Hematopoietic multipotent progenitor cell (in vitro differentiated cells): ENCODE results near the gene GLRA1. TPM values are rescaled to one million over a fixed set of nuclear protein-coding genes. Genes with fewer than 3 reads are reported as not detected.
"Not testable (repeated sequence)": the region's sequence is repeated elsewhere in the genome, so short reads cannot be mapped to it uniquely, and the experiment has no call there.

Source experiments
- DNase-seq, 3 donors: peaks; one replicate each; pipeline ENCODE4 v3.0.0-alpha.2; 2011 to 2015; ENCODE audit warnings: low read depth in 2 of 3, low spot score in 2 of 3
- total RNA-seq: library from RNA; depleted of rRNA; stranded (reverse); fragments of >200 nt; gene quantifications from one replicate; pipeline ENCODE4 v1.2.3, GENCODE V29; 2012

GLRA1 gene
- total RNA-seq, 1 donor: not detected

- no peak for DNase-seq
Measured at GRCh38 chr5:151886546-151887275, 37.9 kb downstream of the GLRA1 start.

DNA sequence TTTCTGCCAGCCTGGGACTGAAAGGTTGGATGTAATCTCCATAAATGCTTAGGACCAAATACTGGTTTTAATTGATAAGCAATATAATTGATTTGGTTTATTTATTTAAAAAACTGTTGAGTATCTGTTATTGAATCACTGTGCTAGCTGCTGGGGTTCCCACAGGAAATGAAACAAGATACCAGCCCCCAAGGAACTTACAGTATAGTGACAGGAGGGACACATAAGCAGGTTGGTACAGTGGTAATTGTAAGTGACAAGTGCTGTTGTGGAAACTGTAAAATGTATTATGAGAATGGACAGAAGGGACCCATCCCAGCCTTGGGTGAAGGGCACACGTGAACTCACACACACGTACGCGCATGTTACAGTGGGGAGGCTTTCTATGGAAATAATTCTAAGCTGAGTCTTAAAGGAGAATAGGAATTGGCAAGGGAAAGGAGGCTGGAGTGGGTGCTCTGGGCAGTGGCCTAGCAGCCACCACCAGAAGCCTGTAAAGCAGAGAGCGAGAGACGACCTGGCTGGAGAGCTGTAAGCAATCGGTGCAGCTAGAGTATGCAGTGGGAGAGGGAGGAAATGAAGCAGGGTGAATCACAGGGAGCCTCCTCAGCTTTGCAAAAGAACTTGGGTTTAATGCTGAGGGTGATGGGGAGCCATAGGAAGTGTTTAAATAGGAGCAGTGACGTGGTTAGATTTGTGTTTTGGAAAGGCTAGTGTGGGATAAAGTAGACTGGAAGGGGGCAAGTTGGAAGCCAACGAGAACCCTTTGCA, 39.3 kb downstream of the GLRA1 start:
- DNase-seq: no peak

DNA sequence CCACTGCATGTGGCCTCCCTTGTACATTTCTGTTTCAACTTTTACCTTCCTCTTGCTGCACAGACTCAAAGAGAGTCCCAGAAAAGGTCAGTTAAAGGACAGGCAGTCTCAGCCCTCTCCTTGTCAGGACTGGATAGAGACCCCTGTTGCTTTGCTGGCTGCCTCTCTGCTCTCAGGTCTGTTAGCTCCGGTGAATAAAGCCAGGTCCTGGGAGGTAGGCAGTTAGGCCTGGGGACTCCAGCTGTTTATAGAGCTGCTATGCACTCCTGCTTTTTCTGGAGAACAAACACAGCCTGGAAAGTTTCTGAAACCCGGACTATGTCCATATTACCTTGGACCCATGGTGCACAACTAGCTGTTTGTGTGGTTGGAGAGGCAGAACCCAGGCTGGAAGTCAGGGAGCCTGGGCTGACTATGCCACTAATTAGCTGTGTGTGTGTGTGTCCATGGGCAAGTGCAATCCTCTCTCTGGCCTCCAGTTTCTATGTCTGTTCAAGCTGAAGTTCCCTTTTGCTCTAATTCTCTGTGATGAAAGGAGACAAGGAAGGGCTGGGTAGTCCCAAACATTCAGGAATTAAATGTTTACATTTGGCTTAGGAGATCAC, 42.9 kb downstream of the GLRA1 start:
- no peak for DNase-seq

GRCh38 chr5:151880324-151880723, 44.3 kb downstream of the GLRA1 start:
- no peak for DNase-seq

- no peak for DNase-seq
Measured at GRCh38 chr5:151873701-151874100, 51.0 kb downstream of the GLRA1 start.

GRCh38 chr5:151872701-151873100, 52.0 kb downstream of the GLRA1 start:
- no peak for DNase-seq

DNA sequence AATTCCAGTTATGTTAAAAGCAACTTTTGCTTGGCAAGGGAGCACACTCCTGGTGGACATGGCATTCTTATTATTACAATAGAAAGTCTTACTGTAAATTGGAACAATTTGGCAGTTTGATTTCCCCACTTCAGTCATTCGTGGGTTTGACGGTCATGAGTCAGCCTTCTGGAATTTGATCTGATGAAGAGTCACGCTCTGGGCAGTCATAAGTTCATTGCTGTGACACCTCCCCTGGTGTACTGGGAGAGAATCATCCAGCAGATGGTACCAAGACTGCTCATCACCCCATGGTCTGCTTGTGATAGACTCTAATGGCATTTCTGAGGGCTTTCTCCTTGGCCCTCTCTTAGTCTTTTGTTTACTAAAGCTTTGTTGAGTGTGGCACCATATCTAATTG, 53.8 kb downstream of the GLRA1 start:
- no peak for DNase-seq

- no peak for DNase-seq
Measured at GRCh38 chr5:151870271-151870670, 54.4 kb downstream of the GLRA1 start.

GRCh38 chr5:151869843-151870242, 54.8 kb downstream of the GLRA1 start:
- DNase-seq: no peak

DNA sequence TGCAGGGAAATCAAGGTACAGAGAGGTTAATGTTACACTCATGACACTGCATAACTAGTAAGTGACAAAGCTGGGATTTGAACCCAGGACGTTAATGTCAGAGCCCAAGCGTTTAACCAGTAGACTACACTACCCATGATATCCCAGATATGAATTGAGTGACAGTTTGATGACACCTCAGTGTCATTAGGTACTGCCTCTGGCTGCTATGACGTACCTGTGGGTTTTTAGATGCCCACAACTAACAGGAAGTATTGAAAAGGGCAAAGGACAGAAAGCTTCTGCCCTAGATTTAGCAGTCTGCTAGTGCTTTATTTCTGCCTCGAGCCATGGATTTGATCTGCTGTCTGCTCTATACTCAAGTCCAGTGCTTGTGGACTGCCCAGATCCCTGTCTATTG, 56.2 kb downstream of the GLRA1 start:
- no peak for DNase-seq

DNA sequence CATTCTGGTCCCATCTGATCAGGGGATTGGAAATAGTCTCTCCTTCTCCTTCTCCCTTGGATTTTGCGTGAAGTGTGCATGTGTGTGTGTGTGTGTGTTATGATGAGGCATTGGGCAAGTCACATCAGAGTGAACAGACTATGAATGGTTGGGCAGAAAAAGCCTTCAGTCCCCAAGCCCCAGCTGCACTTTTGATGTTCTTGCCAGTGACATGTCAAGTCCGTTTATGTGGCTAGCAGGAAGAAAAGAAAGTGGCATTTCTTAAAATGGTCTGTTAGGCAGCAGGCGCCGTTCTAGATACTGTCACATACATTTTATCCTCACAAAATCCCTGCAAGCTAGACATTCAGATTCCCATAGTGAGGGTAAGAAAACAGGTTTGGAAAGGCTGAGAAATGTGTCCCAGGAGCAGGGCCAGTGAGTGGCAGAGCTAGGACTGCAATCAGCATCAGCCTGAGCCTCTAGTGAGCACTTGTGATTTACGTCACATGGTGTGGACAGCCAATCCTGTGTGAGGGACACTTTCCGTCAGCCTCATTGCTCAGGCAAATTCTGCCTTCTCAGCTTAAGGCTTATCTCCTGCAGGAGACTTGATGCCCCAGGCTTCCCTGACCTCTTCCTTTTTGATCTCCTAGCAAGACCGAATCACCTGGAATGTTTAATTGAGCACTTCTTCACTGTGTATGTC, 60.4 kb downstream of the GLRA1 start:
- DNase-seq: no peak

- no peak for DNase-seq
Measured at GRCh38 chr5:151863566-151863965, 61.1 kb downstream of the GLRA1 start.

GRCh38 chr5:151862811-151863472, 61.7 kb downstream of the GLRA1 start:
- no peak for DNase-seq

- not testable (repeated sequence) for DNase-seq
Measured at GRCh38 chr5:151860867-151861266, 63.8 kb downstream of the GLRA1 start.

DNA sequence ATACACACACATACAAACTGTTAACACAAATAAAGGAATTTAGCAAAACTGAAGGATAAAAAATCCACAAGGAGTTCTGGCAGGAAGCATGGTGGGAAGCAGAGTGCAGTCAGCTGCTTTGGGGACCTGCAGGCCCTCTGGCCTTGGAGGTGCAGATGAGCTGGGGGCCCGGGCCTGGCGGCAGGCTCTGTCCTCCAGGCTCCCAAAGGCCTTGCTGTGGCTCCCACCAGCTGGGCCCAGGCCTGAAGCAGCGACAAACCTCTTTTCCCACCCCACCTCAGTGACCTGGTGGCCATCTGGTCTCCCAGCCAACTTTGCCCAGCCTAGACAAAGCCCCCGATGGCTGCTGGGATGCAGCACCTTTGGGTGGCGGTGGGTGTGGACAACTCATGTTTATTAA, 67.8 kb downstream of the GLRA1 start:
- DNase-seq: no peak

GRCh38 chr5:151855701-151856100, 69.0 kb downstream of the GLRA1 start:
- DNase-seq: no peak

DNA sequence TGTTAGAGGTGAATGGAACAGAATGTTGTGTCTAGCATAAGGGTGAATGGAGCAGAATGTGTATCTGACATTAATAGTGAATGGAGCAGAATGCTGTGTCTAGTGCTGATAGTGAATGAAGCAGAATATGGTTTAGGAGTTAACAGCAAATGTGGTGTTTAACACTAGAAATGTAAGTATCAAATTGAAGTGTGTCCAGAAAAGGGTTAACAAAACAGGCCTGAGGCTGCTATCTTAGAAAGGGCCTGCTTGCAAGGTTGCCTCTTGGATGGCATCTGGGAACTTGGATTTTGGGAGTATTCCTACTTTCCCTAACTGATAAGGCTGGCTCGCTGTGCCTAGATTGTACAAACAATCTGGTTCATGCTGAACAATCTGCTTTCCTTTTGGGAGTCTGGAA, 76.8 kb downstream of the GLRA1 start:
- no peak for DNase-seq

DNA sequence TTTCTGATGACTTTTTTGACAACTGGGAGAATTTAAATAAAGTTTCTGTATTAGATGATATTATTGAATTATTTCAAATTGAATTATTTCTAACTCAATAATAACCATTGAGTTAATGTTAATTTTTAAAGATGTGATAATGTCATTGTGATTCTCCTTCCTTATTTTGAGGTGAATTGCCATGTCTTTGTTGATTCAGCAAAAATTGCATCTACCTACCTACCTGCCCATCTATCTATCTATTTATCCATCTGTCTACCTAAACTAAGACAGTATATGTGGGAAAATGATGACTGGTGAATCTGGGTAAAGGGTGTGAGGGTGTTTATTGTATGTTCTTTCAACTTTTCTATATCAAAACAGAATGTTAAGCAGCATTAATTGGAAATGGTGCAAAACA, 77.9 kb downstream of the GLRA1 start:
- no peak for DNase-seq

DNA sequence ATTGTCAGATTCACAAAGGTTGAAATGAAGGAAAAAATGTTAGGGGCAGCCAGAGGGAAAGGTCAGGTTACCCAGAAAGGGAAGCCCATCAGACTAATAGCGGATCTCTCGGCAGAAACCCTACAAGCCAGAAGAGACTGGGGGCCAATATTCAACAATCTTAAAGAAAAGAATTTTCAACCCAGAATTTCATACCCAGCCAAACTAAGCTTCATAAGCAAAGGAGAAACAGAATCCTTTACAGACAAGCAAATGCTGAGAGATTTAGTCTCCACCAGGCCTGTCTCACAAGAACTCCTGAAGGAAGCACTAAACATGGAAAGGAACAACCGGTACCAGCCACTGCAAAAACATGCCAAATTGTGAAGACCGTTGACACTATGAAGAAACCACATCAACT, 91.8 kb downstream of the GLRA1 start:
- DNase-seq: not testable (repeated sequence)

- no peak for DNase-seq
Measured at GRCh38 chr5:151829370-151829769, 95.3 kb downstream of the GLRA1 start.

GRCh38 chr5:151825445-151825844, 99.2 kb downstream of the GLRA1 start:
- DNase-seq: peak; percentile 14 to 41 (median 18)
